SJSA1 (cell line): ENCODE data around the gene OR2H2. TPM values are rescaled to one million over a fixed set of nuclear protein-coding genes. Genes with fewer than 3 reads are reported as not detected.

Experiments used
- DNase-seq, 2 experiments: peaks; one replicate each; pipeline ENCODE4 v3.0.0-alpha.2; 2015 to 2020; ENCODE audit warnings: low spot score in 2 of 2, low read depth in 1 of 2
- H3K27ac ChIP-seq: fragments of 250-450 bp; sonication (Bioruptor Pico); 2 replicates; pipeline ENCODE4 v1.5.1; 2020; ENCODE audit warnings: mild to moderate bottlenecking, moderate library complexity
- H3K27me3 ChIP-seq: fragments of 250-450 bp; sonication (Bioruptor Pico); replicated peaks from 2 replicates; pipeline ENCODE4 v1.5.1; 2020; ENCODE audit warnings: mild to moderate bottlenecking, moderate library complexity
- H3K36me3 ChIP-seq: fragments of 250-450 bp; sonication (Bioruptor Pico); 2 replicates; pipeline ENCODE4 v1.5.1; 2020; ENCODE audit warnings: mild to moderate bottlenecking
- H3K4me1 ChIP-seq: fragments of 250-450 bp; sonication (Bioruptor Pico); replicated peaks from 2 replicates; pipeline ENCODE4 v1.6.1; 2021; ENCODE audit warnings: mild to moderate bottlenecking
- H3K4me3 ChIP-seq: fragments of 250-450 bp; sonication (Bioruptor Pico); 2 replicates; pipeline ENCODE4 v1.5.1; 2020; ENCODE audit warnings: mild to moderate bottlenecking
- H3K9me3 ChIP-seq: fragments of 250-450 bp; sonication (Bioruptor Pico); replicated peaks from 2 replicates; pipeline ENCODE4 v1.5.1; 2020; ENCODE audit warnings: mild to moderate bottlenecking
- total RNA-seq: library from RNA; depleted of rRNA; stranded (reverse); fragments of >200 nt; shearing (Covaris generic); gene quantifications from 2 replicates; pipeline ENCODE4 v1.2.3, GENCODE V29; 2014; rRNA removed

The OR2H2 gene
- total RNA-seq, 1 experiment from 2014 or later: not detected

- Histone ChIP-seq H3K9me3 (no peaks in the 10 kb centered on the region), H3K4me3 (peak overlapping the region; percentile 44), H3K27me3 (no peaks in the 10 kb centered on the region), H3K4me1 (peaks cover 20% of the 10 kb centered on the region), H3K36me3 (no peaks in the 10 kb centered on the region; the same call in 1 of the 2 replicates), H3K27ac (0 out of 2 replicates have a peak overlapping the region, but pooled peaks have one; percentile 36)
- DNase-seq: peak in 1 of 2 experiments; percentile 83
These were observed 43.0 kb downstream of the OR2H2 start for GRCh38 chr6:29627755-29628418.

DNA sequence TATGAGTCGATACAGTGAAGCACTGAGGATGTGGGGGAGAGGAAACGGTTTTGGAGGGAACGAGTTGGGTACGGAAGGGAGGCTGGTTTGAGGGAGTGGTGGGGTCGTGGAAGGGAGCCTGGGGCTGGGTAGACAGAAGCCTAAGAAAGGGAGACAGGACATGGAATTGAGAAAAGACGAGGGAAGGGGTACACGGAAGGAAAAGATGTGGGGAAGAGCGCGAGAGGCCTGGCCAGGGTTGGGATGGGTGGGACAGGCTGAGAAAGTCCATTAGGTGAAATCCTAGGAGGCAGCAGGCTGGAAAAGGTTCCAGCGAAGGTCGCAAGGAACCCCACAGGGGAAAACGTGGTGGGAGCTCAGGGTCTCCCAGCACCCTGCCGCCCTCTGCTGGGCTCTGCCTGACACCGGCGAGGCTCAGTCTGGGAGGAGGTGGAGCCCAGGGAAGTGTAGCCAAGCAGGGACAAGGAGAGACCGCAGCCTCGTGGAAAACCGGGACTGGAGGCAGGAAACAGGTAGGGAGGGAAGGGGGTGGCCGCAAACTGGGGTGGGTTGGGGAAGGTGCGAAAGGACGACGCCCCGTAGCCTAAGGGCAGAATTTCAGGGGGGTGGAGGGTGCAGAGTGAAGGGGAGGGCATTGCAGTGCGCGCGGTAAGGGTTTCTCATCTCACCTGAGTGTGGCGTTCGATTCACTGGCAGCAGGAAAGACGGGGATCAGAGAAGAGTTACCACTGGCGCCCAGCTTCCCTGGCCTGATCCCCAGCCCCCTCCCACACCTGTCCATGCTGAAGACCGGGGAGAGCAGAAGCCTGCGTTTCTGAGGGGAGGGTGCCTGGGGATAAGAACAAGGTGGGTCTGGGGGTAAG is 43.7 kb downstream of the OR2H2 start:
- H3K27ac ChIP-seq: 0 out of 2 replicates have a peak overlapping the region, but pooled peaks have one; percentile 36
- no peaks in the 10 kb centered on the region for H3K9me3 ChIP-seq
- no peaks in the 10 kb centered on the region; the same call in 1 of the 2 replicates for H3K36me3 ChIP-seq
- DNase-seq: peak; percentile 67 to 82
- peaks cover 24% of the 10 kb centered on the region for H3K4me1 ChIP-seq
- H3K4me3 ChIP-seq: peak overlapping the region; percentile 44
- H3K27me3 ChIP-seq: no peaks in the 10 kb centered on the region

GRCh38 chr6:29629571-29629970 is 44.6 kb downstream of the OR2H2 start:
- no peaks in the 10 kb centered on the region; the same call in 1 of the 2 replicates for H3K36me3 ChIP-seq
- H3K9me3 ChIP-seq: no peaks in the 10 kb centered on the region
- H3K27ac ChIP-seq: no peak overlapping the region
- no peaks in the 10 kb centered on the region for H3K27me3 ChIP-seq
- no peak overlapping the region for H3K4me3 ChIP-seq
- peaks cover 25% of the 10 kb centered on the region for H3K4me1 ChIP-seq
- no peak for DNase-seq

- H3K9me3 ChIP-seq: no peaks in the 10 kb centered on the region
- no peak for DNase-seq
- no peak overlapping the region for H3K4me3 ChIP-seq
- H3K27me3 ChIP-seq: no peaks in the 10 kb centered on the region
- H3K36me3 ChIP-seq: no peaks in the 10 kb centered on the region; the same call in 1 of the 2 replicates
- H3K4me1 ChIP-seq: peaks cover 25% of the 10 kb centered on the region
- H3K27ac ChIP-seq: no peak overlapping the region
These were observed 45.4 kb downstream of the OR2H2 start for GRCh38 chr6:29630315-29630714.

- DNase-seq: no peak
- no peak overlapping the region for H3K4me3 ChIP-seq
- no peaks in the 10 kb centered on the region for H3K27me3 ChIP-seq
- no peaks in the 10 kb centered on the region for H3K9me3 ChIP-seq
- peaks cover 25% of the 10 kb centered on the region for H3K4me1 ChIP-seq
- no peak overlapping the region for H3K27ac ChIP-seq
- H3K36me3 ChIP-seq: no peaks in the 10 kb centered on the region; the same call in 1 of the 2 replicates
These were observed 46.4 kb downstream of the OR2H2 start for GRCh38 chr6:29631209-29631810.

DNA sequence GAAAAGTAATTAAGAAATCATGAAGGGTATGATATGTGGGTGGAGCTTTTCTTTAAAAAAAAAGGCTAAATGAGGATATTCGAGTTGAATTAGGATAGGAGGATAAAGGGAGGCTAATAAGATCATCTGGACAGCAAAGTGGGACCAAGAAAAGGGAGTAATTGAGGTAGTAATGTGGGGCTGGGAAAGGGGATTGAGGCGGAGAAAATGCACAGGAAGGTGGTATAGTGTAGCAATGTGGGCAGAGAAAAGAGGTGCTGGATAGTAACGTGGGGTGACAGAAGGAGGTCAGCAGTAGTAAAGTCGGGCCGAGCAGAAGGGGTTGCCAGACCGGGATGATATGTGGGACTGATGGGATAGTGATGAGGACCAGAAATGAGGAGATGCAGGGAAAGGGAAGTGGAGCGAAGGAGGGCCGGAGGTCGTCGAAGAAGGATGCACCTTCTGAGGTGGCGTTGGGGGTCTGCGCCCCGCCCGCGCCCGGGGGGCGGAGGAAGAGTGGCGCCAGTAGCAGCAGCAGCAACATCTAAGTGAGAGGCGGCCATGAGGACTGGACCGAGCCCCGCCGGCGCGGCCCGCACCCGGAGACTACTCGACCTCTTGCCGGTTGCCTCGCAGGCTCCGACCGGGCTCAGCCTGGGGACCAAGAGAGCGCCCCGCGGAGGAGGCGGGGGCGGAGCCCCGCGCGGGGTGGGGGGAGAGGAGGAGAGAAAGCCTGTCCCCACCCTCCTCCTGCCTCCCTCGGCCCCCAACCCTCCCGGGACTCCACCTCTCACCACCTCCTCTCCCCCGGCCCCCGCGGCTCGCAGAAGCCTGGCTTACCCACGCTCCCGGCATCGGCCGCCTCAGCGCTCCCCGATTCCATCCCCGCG is 47.2 kb downstream of the OR2H2 start:
- Histone ChIP-seq H3K4me3 (peak overlapping the region; percentile 58), H3K36me3 (no peaks in the 10 kb centered on the region; the same call in 1 of the 2 replicates), H3K9me3 (no peaks in the 10 kb centered on the region), H3K27ac (no peak overlapping the region), H3K27me3 (no peaks in the 10 kb centered on the region; the same call in 1 of the 2 replicates), H3K4me1 (peaks cover 25% of the 10 kb centered on the region)
- peak in 1 of 2 experiments; percentile 67 for DNase-seq

DNA sequence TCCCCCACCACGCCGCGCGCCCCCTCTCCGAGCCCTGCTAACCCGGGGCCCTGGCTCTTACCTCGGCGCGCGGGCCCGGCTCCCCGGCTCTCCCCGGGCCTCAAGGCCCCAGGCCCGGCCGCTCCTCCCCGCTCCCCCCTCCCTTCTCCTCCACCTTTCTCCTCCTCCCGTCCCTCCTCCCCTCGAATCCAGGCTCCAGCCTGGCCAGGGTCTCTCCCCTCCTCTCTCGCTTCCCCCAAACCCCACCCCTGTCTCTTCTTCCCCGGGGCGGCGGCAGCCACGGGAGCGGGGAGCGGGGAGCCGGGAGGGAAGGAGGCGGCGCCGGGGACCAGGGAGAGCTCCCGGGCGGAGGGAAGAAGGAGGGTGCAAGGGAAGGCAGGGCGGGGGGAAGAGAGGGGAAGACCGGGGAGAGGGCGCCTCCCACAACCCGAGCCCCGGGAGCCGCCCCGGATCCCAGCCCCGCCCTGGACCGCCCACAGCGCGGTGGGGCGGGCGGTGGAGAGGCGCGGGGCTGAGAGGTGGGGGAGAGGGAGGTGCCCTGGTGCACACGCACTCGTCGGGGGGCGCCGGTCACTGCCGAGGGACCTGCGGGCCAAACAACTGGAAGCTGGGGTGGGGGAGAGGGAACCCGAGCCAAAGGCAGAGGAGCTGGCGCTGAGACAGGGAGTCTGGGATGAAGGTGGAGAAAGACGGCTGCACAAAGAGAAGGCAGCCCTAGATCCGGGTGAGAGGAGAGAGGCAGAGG is 48.0 kb downstream of the OR2H2 start, which contains the start of gene GABBR1:
Gene GABBR1, minus strand, starts transcription at position 395 of the 745 bp plus-strand sequence. CDS start 798 bp downstream, outside the sequence.
- H3K27me3 ChIP-seq: no peaks in the 10 kb centered on the region; the same call in 1 of the 2 replicates
- peaks cover 22% of the 10 kb centered on the region for H3K4me1 ChIP-seq
- H3K36me3 ChIP-seq: no peaks in the 10 kb centered on the region; the same call in 1 of the 2 replicates
- peak; percentile 67 to 89 for DNase-seq
- no peaks in the 10 kb centered on the region for H3K9me3 ChIP-seq
- H3K27ac ChIP-seq: no peak within 1 kb of the TSS
- peak within 1 kb of the TSS; percentile 58 for H3K4me3 ChIP-seq

DNA sequence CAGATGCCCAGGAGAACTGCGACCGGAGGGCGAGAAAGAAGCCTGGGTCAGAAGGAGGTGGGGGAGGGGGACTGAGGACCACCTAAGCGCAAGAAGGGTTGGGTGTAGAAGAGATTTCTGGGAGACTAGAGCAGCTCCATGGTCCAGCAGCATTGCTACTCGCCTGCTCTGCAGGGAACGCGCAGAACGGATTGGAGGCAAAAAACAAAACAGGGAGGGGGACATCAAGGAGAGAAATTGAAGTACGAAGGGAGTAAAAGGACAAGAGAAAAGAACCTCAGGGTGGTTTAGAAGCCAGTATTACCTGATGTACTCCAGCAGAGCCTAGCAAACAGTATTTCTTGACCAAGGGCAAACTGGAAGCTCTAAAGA is 48.6 kb downstream of the OR2H2 start:
- H3K4me1 ChIP-seq: peaks cover 18% of the 10 kb centered on the region
- DNase-seq: no peak
- peak overlapping the region; percentile 58 for H3K4me3 ChIP-seq
- no peaks in the 10 kb centered on the region for H3K9me3 ChIP-seq
- no peak overlapping the region for H3K27ac ChIP-seq
- no peaks in the 10 kb centered on the region; the same call in 1 of the 2 replicates for H3K27me3 ChIP-seq
- no peaks in the 10 kb centered on the region; the same call in 1 of the 2 replicates for H3K36me3 ChIP-seq

DNA sequence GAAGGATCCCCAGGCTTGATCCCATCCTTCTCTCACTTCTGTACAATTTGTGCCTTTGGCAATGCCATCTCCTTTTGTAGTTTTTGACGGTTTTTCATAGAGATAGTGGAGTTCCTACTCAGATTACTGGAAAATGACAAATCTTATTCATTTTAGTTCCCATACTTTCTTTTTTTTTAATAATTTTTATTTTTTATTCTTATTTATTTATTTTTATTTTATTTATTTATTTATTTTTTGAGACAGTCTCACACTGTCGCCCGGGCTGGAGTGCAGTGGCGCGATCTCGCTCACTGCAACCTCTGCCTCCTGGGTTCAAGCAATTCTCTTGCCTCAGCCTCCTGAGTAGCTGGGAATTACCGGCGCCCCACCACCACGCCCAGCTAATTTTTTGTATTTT is 52.3 kb downstream of the OR2H2 start:
- Histone ChIP-seq H3K27ac (no peak overlapping the region), H3K27me3 (peaks cover 3% of the 10 kb centered on the region), H3K4me3 (no peak overlapping the region), H3K36me3 (no peaks in the 10 kb centered on the region; the same call in 1 of the 2 replicates), H3K4me1 (peaks cover 6% of the 10 kb centered on the region), H3K9me3 (no peaks in the 10 kb centered on the region)
- no peak for DNase-seq

Other genes with a start within 250 kb of the OR2H2 start
- gene OR5V1, start 216.3 kb upstream of the OR2H2 start, total RNA-seq: not detected in 2 replicates
- not detected in 2 replicates for gene OR12D3, start 209.8 kb upstream of the OR2H2 start, total RNA-seq
- gene OR12D2, start 189.5 kb upstream of the OR2H2 start, total RNA-seq: not detected in 2 replicates
- not detected in 2 replicates for gene OR12D1, start 170.2 kb upstream of the OR2H2 start, total RNA-seq
- not detected in 2 replicates for gene OR10C1, start 145.8 kb upstream of the OR2H2 start, total RNA-seq
- not detected in 2 replicates for gene OR11A1, start 128.1 kb upstream of the OR2H2 start, total RNA-seq
- not detected in 2 replicates for gene OR2H1, start 128.0 kb upstream of the OR2H2 start, total RNA-seq
- not detected in 2 replicates for gene MAS1L, start 97.2 kb upstream of the OR2H2 start, total RNA-seq
- gene UBD, start 25.4 kb upstream of the OR2H2 start, total RNA-seq: 9.9 and 10.2 TPM in 2 replicates
- gene GABBR1, start 48.1 kb downstream of the OR2H2 start, total RNA-seq: 2.8 and 3.5 TPM in 2 replicates
- gene MOG, start 72.0 kb downstream of the OR2H2 start, total RNA-seq: not detected in 2 replicates
- gene ZFP57, start 96.0 kb downstream of the OR2H2 start, total RNA-seq: not detected in 2 replicates
- 137 and 176 TPM in 2 replicates for gene HLA-F, start 138.3 kb downstream of the OR2H2 start, total RNA-seq
- gene HLA-G, start 242.7 kb downstream of the OR2H2 start, total RNA-seq: not detected in 2 replicates